Smooth muscle cell (in vitro differentiated cells): ENCODE data around the gene NDST1. TPM values are rescaled to one million over a fixed set of nuclear protein-coding genes. Genes with fewer than 3 reads are reported as not detected.

Experiments used
- DNase-seq: peaks from one replicate; lab custom pipeline; 2025; ENCODE audit not compliant: unreplicated experiment; lab: John Stamatoyannopoulos, UW
- H2AFZ ChIP-seq: fragments of 200-600 bp; sonication (generic); 2 replicates; pipeline ENCODE4 v1.6.0; 2016; ENCODE audit warnings: antibody characterized with exemption, low read depth, mild to moderate bottlenecking
- H3F3A ChIP-seq: fragments of 200-600 bp; sonication (generic); 2 replicates; pipeline ENCODE4 v1.6.0; 2017; ENCODE audit warnings: antibody characterized with exemption, low read depth
- H3K27ac ChIP-seq: fragments of 200-600 bp; sonication (generic); 2 replicates; pipeline ENCODE4 v1.5.1; 2016; ENCODE audit warnings: low read depth, mild to moderate bottlenecking
- H3K27me3 ChIP-seq: fragments of 200-600 bp; sonication (generic); 2 replicates; pipeline ENCODE4 v1.6.1; 2016; ENCODE audit warnings: low read depth, mild to moderate bottlenecking
- H3K36me3 ChIP-seq: fragments of 200-600 bp; sonication (generic); 2 replicates; pipeline ENCODE4 v1.5.1; 2016; ENCODE audit warnings: low read depth
- H3K4me1 ChIP-seq: fragments of 200-600 bp; sonication (generic); 2 replicates; pipeline ENCODE4 v1.5.1; 2016; ENCODE audit warnings: low read depth
- H3K4me2 ChIP-seq: fragments of 200-600 bp; sonication (generic); 2 replicates; pipeline ENCODE4 v1.6.0; 2016; ENCODE audit warnings: mild to moderate bottlenecking
- H3K4me3 ChIP-seq: fragments of 200-600 bp; sonication (generic); 2 replicates; pipeline ENCODE4 v1.5.1; 2016; ENCODE audit warnings: mild to moderate bottlenecking
- H3K79me2 ChIP-seq: fragments of 200-600 bp; sonication (generic); 2 replicates; pipeline ENCODE4 v1.6.0; 2016; ENCODE audit warnings: low read depth, mild to moderate bottlenecking
- H3K9ac ChIP-seq: fragments of 200-600 bp; sonication (generic); 2 replicates; pipeline ENCODE4 v1.6.0; 2016; ENCODE audit warnings: low read depth
- H3K9me3 ChIP-seq: fragments of 200-600 bp; sonication (generic); replicated peaks from 2 replicates; pipeline ENCODE4 v1.5.1; 2016; ENCODE audit warnings: low read depth
- H4K20me1 ChIP-seq: fragments of 200-600 bp; sonication (generic); 2 replicates; pipeline ENCODE4 v1.6.0; 2016; ENCODE audit warnings: low read depth
- WGBS: methylation state at CpG from one replicate; pipeline ENCODE4 v1.1.7; 2016; ENCODE audit warnings: low lambda C conversion rate; 5-methylcytosine and 5-hydroxymethylcytosine counted together
- polyA plus RNA-seq: library from polyadenylated mRNA; unstranded; fragments of >200 nt; fragmentation: Nextera tagmentation; extraction: Ambion mirVana; gene quantifications from 2 replicates; pipeline ENCODE4 v1.2.1, GENCODE V29; 2016
- total RNA-seq: library from RNA; depleted of rRNA; stranded (reverse); fragments of >200 nt; gene quantifications from 2 replicates; pipeline ENCODE4 v1.2.3, GENCODE V29; 2014
- TF ChIP-seq, protein P1 (sequence below): fragments of 200-600 bp; sonication (generic); IDR thresholded peaks from 2 replicates; pipeline ENCODE4 v1.5.1; 2017; ENCODE audit warnings: borderline replicate concordance, mild to moderate bottlenecking, antibody characterized with exemption; ENCODE audit not compliant: insufficient read depth, poor library complexity, severe bottlenecking

Gene NDST1
- total and polyA plus RNA-seq, 2 experiments from 2014 or later, result 32.4 to 53.0 TPM

DNA sequence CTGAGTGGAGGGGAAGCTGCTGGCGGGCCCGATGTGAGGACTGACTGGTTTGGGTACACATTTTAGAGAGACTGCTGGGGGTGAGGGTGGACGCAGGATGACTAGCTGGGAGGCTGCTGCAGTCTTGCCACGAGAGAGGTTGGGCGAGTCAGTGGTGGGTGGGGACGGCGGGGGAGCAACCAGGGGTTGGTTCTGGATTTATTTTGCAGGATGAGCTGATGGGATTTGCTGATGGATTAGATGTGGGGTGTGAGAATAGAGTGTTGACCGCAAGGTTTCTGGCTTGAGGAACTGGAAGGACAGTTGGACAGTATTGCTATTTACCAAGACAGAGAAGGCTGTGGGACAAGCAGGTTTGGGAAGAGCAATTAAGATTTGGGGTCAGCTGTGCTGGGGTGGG is 5.8 kb upstream of the NDST1 start:
- Histone ChIP-seq H4K20me1 (peaks cover 97% of the 10 kb centered on the region), H3K9me3 (no peaks in the 10 kb centered on the region), H3K27me3 (no peaks in the 10 kb centered on the region), H3K4me1 (peaks cover 67% of the 10 kb centered on the region), H3F3A (peaks cover 9% of the 10 kb centered on the region), H3K79me2 (peaks cover 94% of the 10 kb centered on the region), H3K9ac (peak overlapping the region; percentile 5), H3K4me3 (no peak overlapping the region), H2AFZ (no peak overlapping the region), H3K36me3 (no peaks in the 10 kb centered on the region), H3K4me2 (peak overlapping the region; percentile 54), H3K27ac (peak overlapping the region; percentile 89)
- TF ChIP-seq, protein P1, sequence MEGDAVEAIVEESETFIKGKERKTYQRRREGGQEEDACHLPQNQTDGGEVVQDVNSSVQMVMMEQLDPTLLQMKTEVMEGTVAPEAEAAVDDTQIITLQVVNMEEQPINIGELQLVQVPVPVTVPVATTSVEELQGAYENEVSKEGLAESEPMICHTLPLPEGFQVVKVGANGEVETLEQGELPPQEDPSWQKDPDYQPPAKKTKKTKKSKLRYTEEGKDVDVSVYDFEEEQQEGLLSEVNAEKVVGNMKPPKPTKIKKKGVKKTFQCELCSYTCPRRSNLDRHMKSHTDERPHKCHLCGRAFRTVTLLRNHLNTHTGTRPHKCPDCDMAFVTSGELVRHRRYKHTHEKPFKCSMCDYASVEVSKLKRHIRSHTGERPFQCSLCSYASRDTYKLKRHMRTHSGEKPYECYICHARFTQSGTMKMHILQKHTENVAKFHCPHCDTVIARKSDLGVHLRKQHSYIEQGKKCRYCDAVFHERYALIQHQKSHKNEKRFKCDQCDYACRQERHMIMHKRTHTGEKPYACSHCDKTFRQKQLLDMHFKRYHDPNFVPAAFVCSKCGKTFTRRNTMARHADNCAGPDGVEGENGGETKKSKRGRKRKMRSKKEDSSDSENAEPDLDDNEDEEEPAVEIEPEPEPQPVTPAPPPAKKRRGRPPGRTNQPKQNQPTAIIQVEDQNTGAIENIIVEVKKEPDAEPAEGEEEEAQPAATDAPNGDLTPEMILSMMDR, result no peak
- 21% methylated on average over 8 of the region's 8 CpGs for WGBS
- DNase-seq, result no peak

DNA sequence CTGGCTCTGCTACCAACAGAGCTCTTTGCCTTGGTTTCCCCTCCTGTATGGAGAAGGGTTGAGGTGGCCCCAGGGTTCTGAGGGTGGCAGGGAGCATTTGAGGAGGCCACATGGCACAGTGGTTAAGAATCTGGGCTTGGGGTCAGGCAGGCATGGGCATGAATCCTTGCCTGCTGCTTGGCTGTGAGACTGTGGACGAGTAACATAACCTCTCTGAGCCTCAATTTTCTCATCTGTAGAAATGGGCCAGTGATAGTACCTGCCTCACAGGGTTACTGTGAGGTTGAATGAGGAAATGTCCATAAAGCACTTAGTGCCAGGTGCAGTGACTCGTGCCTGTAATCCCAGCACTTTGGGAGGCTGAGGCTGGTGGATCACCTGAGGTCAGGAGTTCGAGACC is 5.1 kb upstream of the NDST1 start:
- Histone ChIP-seq H3K36me3 (no peaks in the 10 kb centered on the region), H3K4me3 (no peak overlapping the region), H3K27ac (peak overlapping the region; percentile 89), H3K27me3 (no peaks in the 10 kb centered on the region), H3K4me1 (peaks cover 68% of the 10 kb centered on the region), H3K4me2 (no peak overlapping the region), H4K20me1 (peaks cover 100% of the 10 kb centered on the region), H3K9me3 (no peaks in the 10 kb centered on the region), H2AFZ (no peak overlapping the region), H3F3A (peaks cover 15% of the 10 kb centered on the region), H3K9ac (no peak overlapping the region), H3K79me2 (peaks cover 99% of the 10 kb centered on the region)
- WGBS, result 96% methylated on average over 3 of the region's 3 CpGs
- no peak for DNase-seq
- TF ChIP-seq, protein P1, result no peak

DNA sequence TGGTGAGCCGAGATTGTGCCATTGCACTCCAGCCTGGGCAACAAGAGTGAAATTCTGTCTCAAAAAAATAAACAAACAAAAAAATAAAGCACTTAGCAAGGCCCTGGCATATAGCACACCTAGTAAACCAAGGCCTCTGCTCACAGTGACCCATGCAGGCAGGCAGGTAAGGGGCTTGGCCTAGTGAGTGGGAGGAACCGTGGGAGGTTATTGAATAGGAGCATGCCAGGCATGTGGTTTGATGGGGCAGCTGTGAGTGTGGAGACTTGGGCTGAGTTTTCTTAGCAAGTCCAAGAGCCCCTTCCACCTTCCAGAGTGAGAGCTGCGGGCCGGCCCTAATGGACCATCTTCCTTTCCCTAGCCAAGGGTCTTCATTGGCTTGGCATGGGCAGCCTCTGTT is 4.5 kb upstream of the NDST1 start:
- WGBS, result 97% methylated on average over 4 of the region's 4 CpGs
- Histone ChIP-seq H3F3A (peaks cover 10% of the 10 kb centered on the region), H4K20me1 (peaks cover 100% of the 10 kb centered on the region), H3K9me3 (no peaks in the 10 kb centered on the region), H3K4me1 (peaks cover 67% of the 10 kb centered on the region), H3K79me2 (peaks cover 99% of the 10 kb centered on the region), H3K4me2 (no peak overlapping the region), H2AFZ (no peak overlapping the region), H3K4me3 (no peak overlapping the region), H3K36me3 (no peaks in the 10 kb centered on the region), H3K27me3 (no peaks in the 10 kb centered on the region), H3K27ac (peak overlapping the region; percentile 77), H3K9ac (no peak overlapping the region)
- DNase-seq, result no peak
- TF ChIP-seq, protein P1, result no peak

DNA sequence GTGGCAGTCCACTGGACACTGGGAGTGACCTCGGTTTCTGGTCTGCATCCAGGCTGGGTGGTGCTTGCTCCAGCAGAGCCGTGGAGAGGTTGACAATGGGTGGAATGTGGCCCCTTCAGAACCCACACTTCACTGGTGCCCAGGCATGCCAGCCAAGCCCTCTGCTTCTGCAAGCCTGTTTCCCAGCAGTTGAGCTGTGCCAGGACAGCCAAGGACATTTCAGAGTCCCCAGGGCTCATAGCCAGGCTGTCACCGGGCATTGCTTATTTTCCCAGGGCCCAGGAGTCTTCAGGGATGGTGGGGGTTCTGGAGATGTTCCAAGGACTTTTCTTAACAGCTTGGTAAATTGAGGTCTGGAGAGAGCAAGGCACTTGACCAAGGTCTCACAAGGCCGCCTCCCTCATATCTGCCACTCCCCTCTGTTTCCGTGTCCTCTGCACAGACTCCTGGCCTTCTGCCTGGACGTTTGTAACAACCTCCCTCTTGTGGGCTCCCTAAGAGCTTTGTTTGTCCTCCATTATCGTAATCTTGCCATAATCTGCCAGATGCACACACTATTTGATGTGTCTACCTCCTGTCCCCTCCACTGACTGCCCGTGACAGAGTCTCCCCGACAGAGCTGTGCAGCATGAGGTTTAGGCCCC is 3.8 kb upstream of the NDST1 start:
- peaks cover 99% of the 10 kb centered on the region for H3K79me2 ChIP-seq
- DNase-seq, result no peak
- H3K9ac ChIP-seq, result no peak overlapping the region
- peak overlapping the region; percentile 12 for H3K4me2 ChIP-seq
- H2AFZ ChIP-seq, result no peak overlapping the region
- no peaks in the 10 kb centered on the region for H3K36me3 ChIP-seq
- TF ChIP-seq, protein P1, result no peak
- peaks cover 100% of the 10 kb centered on the region for H4K20me1 ChIP-seq
- peaks cover 6% of the 10 kb centered on the region for H3F3A ChIP-seq
- no peaks in the 10 kb centered on the region for H3K9me3 ChIP-seq
- H3K4me3 ChIP-seq, result no peak overlapping the region
- peak overlapping the region; percentile 77 for H3K27ac ChIP-seq
- 69% methylated on average over 9 of the region's 9 CpGs for WGBS
- H3K4me1 ChIP-seq, result peaks cover 67% of the 10 kb centered on the region
- H3K27me3 ChIP-seq, result no peaks in the 10 kb centered on the region
